ENCODE results near the gene GABPB2. TPM values are rescaled to one million over a fixed set of nuclear protein-coding genes. Genes with fewer than 3 reads are reported as not detected.

GABPB2 gene
- total and polyA plus RNA-seq, 2 experiments from 2014 or later = 1.7 to 4.6 TPM

DNA sequence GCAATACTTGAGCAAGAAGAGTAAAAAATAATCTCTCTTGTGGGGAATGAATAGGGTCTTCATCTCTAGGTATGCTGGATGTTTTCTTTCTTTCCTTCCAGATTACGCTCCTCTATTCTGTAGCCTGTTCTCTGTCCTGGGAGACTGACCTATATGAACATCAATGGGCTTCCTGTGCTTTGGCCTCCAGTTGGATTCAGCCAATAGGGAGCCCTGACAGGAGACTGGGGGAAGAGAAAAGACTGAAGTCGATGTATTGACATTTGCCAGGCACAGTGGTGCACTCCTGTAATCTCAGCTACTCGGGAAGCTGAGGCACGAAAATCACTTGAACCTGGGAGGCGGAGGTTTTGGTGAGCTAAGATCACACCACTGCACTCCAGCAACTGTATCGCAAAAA, 58.2 kb downstream of the GABPB2 start:
- TF ChIP-seq, protein P1, sequence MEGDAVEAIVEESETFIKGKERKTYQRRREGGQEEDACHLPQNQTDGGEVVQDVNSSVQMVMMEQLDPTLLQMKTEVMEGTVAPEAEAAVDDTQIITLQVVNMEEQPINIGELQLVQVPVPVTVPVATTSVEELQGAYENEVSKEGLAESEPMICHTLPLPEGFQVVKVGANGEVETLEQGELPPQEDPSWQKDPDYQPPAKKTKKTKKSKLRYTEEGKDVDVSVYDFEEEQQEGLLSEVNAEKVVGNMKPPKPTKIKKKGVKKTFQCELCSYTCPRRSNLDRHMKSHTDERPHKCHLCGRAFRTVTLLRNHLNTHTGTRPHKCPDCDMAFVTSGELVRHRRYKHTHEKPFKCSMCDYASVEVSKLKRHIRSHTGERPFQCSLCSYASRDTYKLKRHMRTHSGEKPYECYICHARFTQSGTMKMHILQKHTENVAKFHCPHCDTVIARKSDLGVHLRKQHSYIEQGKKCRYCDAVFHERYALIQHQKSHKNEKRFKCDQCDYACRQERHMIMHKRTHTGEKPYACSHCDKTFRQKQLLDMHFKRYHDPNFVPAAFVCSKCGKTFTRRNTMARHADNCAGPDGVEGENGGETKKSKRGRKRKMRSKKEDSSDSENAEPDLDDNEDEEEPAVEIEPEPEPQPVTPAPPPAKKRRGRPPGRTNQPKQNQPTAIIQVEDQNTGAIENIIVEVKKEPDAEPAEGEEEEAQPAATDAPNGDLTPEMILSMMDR (IDR thresholded peaks at IDR 0.05; ENCODE audit: low read depth, low read length) = no peak
- no peaks in the 10 kb centered on the region for H3K36me3 ChIP-seq
- no peaks in the 10 kb centered on the region for H3K9me3 ChIP-seq (ENCODE audit: low read depth)
- DNase-seq (ENCODE audit: low read depth in 1 of 2, low spot score in 1 of 2) = peak in 1 of 2 donors; percentile 75
- no peak overlapping the region for H3K27ac ChIP-seq
- H3K27me3 ChIP-seq = peaks cover 12% of the 10 kb centered on the region
- peaks cover 14% of the 10 kb centered on the region for H3K4me1 ChIP-seq (ENCODE audit: low read depth)
- H3K4me3 ChIP-seq = no peak overlapping the region

DNA sequence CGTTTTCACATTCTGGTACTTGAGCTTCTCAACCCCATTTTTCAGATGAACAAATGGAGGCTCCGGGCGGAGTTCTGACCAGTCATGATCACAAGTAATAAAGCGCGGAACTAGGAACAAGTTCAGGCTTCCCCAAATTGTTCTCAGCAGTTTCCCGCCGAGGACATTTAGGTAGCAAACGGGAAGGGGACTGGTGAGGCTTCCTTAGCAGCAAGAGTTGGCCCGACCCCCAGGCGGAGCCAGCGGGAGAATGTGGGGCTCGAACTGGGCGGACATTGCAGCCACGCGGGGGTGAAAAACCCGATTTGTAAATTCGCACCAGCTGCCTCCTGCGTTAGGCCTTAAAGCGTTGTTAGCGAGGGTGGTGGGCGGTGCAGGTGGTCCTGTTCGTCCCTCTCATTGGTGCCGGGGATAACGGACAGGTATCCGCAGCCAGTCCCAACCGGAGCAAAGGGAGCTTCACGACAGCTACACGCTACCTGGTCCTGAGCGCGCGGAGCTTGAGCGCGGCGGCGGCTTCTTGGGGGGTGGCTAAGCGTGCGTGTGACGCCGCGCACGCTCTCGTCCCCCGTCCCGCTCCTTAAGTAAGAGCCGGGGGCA, 60.5 kb downstream of the GABPB2 start:
- peak; percentile 87 to 96 for DNase-seq (ENCODE audit: low read depth in 1 of 2, low spot score in 1 of 2)
- H3K4me1 ChIP-seq (ENCODE audit: low read depth) = peaks cover 10% of the 10 kb centered on the region
- H3K27ac ChIP-seq = no peak overlapping the region
- H3K4me3 ChIP-seq = peak overlapping the region; percentile 10
- TF ChIP-seq, protein P1 (IDR thresholded peaks at IDR 0.05; ENCODE audit: low read depth, low read length) = peak; percentile 8
- H3K27me3 ChIP-seq = peaks cover 12% of the 10 kb centered on the region
- peaks cover 5% of the 10 kb centered on the region for H3K36me3 ChIP-seq
- no peaks in the 10 kb centered on the region for H3K9me3 ChIP-seq (ENCODE audit: low read depth)

DNA sequence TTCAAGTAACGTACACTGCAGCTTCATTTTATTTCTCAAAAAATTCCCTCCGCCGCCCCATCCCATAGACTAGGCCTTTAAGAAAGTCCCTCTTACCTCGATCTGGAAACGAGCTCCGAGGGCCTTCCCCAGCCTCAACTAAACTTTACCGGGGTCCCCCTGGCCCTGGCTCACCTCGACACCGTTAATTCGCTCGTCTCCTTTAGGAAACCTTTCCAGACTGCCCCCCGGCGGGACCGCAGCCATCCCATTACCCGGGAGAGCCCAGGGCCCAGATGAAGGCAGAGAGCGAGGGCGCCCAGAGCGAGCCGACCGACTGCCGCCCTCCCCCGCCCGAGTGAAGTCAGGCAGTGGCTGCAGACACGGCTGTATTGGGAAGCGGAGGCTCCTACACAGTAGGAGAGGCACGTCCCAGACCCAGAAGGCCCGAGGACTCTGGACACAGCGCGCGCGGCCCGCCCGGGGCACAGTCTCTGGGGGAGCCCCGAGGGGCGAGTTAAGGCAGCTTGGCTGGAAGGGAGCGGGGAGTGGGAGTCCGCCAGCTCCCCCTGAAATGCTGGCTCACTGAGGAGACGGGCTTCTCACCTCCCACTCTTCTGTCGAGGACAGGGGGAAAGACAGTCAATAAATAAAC, 61.3 kb downstream of the GABPB2 start:
- peak in 1 of 2 donors; percentile 52 for DNase-seq (ENCODE audit: low read depth in 1 of 2, low spot score in 1 of 2)
- TF ChIP-seq, protein P1 (IDR thresholded peaks at IDR 0.05; ENCODE audit: low read depth, low read length) = no peak

DNA sequence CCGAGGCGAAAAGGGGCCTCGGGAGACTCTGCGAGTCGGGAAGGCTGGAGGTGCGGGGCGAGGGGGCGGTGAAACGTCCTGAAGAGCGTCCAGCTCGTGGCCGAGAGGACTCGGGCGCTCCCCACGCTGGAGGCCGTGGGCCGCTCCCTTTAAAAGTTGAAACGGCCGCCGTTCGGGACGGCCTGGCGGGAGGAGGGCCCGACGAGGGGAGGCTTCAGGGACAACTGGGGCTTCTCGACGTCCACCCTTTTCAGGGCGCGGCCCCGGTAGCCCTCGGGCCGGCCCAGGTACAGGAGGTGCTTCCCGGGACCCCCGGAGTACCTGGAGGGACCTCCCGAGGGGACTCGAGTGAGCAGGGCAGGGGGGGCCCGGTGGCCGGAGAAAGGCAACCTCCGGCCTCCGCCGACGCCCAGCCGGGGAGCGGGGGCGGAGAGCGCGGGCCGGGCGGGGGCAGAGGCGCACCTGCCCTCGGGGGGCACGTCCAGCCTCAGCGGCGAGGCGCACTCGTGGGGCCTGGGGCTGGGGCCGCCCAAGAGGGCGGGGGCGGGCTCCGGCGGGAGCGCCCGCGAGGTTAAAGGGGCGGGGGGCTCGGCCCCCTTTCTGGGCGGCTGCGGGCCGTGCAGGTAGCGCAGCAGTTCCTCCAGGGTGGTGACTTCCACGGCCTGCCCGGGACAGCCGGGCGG, 61.9 kb downstream of the GABPB2 start:
- TF ChIP-seq, protein P1 (IDR thresholded peaks at IDR 0.05; ENCODE audit: low read depth, low read length) = no peak
- H3K4me3 ChIP-seq = no peak overlapping the region
- no peak overlapping the region for H3K27ac ChIP-seq

More for the DNA sequence above, 61.3 kb downstream of the GABPB2 start:
- peak overlapping the region; percentile 10 for H3K4me3 ChIP-seq
- peaks cover 8% of the 10 kb centered on the region for H3K4me1 ChIP-seq (ENCODE audit: low read depth)
- no peak overlapping the region for H3K27ac ChIP-seq
- no peaks in the 10 kb centered on the region for H3K9me3 ChIP-seq (ENCODE audit: low read depth)
- H3K27me3 ChIP-seq = peaks cover 12% of the 10 kb centered on the region
- H3K36me3 ChIP-seq = peaks cover 10% of the 10 kb centered on the region

DNA sequence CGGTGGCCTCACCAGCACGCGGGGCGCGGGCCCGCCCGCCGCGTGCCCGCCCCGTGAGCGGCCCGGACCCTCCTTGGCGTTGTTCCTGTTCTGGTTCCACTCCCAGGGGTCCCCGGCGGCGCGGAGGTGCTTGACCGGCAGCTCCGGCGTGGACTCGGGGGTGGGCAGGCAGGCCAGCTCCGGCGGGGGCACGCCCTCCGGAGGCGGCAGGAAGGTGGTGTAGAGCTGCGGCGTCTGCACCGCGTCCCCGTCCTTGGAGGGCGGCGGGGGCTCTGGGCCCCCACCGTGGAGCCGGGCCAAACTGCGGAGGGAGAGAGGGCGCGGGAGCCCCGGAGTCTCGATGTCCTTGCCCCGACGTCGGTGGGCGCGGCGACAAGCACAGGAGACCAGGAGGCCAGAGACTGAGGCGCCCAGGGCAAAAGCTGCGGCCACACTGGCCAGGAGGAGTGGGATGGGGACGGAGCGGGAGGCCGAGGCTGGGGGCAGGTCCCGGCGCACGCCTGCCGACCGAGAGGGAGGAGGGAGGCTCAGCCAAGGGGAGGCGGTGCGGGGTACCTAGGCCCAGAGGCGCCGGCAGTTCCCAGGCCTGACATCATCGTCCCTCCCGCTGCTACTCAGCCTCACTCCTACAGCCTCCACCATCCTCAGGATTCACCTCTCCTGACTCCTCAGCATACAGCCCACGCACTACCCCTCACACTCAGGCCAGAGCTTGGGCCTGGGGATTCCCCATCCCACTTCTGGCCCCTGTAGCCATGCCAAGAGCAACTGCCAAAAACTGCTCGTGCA, 62.7 kb downstream of the GABPB2 start:
- Histone ChIP-seq H3K4me1 (ENCODE audit: low read depth) (peaks cover 8% of the 10 kb centered on the region), H3K4me3 (no peak overlapping the region), H3K36me3 (peaks cover 11% of the 10 kb centered on the region), H3K27me3 (peaks cover 12% of the 10 kb centered on the region), H3K27ac (no peak overlapping the region), H3K9me3 (ENCODE audit: low read depth) (no peaks in the 10 kb centered on the region)
- TF ChIP-seq, protein P1 (IDR thresholded peaks at IDR 0.05; ENCODE audit: low read depth, low read length) = no peak
- peak in 1 of 2 donors; percentile 14 for DNase-seq (ENCODE audit: low read depth in 1 of 2, low spot score in 1 of 2)

More for the DNA sequence above, 61.9 kb downstream of the GABPB2 start:
- Histone ChIP-seq H3K4me1 (ENCODE audit: low read depth) (peaks cover 8% of the 10 kb centered on the region), H3K9me3 (ENCODE audit: low read depth) (no peaks in the 10 kb centered on the region), H3K36me3 (peaks cover 11% of the 10 kb centered on the region), H3K27me3 (peaks cover 12% of the 10 kb centered on the region)
- DNase-seq (ENCODE audit: low read depth in 1 of 2, low spot score in 1 of 2) = no peak
